Stimulated activated CD4-positive, alpha-beta T cell treated with anti-CD3 and anti-CD28 coated beads, Interleukin-1b, Interleukin-23, amount 100 ng/mL, for 24 hours (primary cell): ENCODE results near the gene LRRFIP1.

Experiments used
- DNase-seq, 4 experiments: peaks; one replicate each; pipeline ENCODE4 v3.0.0-alpha.2; 2020; ENCODE audit warnings: low read depth in 4 of 4, low spot score in 1 of 4

LRRFIP1 gene

DNA sequence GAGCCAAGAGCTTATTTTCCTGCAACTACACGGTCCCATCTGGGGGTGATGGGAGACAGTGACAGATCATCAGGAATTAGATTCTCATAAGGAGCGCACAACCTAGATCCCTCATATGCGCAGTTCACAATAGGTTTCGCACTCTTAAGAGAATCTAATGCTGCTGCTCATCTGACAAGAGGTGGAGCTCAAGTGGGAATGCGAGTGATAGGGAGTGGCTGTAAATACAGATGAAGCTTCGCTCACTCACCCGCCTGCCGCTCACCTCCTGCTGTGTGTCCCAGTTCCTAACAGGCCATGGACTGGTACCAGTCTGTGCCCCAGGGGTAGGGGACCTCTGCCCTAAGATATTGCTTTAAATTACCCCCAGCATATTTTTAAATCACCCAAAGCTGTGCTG lies 10.8 kb downstream of the LRRFIP1 start:
- no peak for DNase-seq

GRCh38 chr2:237639052-237639835 lies 11.9 kb downstream of the LRRFIP1 start:
- no peak for DNase-seq

DNA sequence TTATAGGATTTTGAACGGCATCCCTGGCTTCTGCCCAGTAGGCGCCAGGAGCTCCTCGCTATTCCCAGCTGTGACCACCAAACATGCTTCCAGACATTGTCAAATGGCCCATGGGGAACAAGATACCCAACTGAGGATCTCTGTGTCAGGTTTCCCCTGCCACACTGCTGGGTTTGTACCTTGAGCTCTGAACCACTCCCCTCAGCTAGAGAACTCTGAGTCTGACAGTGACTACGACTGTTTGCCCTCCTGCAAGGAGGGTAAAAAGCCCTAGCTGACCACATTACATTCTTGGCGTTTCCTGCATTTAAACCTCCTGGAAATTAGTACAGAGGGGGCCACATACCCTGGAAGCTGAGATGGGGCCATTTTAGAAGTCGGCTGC lies 12.4 kb downstream of the LRRFIP1 start:
- DNase-seq = no peak

- DNase-seq = no peak
These were observed 13.2 kb downstream of the LRRFIP1 start for GRCh38 chr2:237640493-237640998.

GRCh38 chr2:237642038-237642734 lies 14.8 kb downstream of the LRRFIP1 start:
- DNase-seq = no peak

DNA sequence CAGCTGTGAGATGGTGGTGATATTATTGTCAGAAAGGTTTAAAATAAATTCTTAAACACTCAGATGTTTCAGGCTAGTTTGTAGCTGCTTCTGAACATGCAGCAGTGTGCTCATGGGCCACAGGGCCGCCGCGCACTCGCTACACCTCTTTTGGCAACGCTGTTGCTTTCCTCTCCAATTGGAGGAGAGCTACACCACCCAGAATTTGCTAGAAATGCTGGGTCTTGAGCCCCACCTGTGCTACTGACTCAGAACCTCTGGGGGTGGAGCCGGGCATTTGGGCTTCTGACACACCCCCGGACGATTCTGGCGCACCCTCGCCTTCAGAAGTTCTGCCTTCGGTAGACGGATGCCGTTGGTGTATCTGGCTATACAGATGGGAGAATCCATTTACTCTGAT lies 15.7 kb downstream of the LRRFIP1 start:
- no peak for DNase-seq

GRCh38 chr2:237643582-237644380 lies 16.4 kb downstream of the LRRFIP1 start:
- no peak for DNase-seq

- no peak for DNase-seq
These were observed 17.0 kb downstream of the LRRFIP1 start for GRCh38 chr2:237644381-237644703.

DNA sequence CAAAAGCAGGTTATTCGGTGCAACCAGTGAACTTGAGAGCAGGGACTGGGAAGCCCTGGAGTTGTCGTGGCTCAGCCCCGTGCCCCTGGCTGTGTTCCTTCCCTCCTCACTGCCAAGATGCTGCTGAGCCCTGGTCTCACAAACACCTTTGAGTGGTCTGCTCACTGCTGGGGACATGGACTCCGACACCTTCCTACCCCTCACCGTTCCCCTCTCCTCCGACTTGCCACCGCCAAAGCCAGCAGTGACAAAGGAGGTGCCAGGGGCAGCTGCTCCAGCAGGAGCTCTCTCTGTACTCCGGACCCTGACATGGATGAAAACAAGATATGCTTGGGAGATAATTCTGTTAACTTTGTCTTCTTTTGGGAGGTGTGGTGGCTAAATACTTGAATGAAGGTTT lies 17.9 kb downstream of the LRRFIP1 start:
- DNase-seq = no peak

DNA sequence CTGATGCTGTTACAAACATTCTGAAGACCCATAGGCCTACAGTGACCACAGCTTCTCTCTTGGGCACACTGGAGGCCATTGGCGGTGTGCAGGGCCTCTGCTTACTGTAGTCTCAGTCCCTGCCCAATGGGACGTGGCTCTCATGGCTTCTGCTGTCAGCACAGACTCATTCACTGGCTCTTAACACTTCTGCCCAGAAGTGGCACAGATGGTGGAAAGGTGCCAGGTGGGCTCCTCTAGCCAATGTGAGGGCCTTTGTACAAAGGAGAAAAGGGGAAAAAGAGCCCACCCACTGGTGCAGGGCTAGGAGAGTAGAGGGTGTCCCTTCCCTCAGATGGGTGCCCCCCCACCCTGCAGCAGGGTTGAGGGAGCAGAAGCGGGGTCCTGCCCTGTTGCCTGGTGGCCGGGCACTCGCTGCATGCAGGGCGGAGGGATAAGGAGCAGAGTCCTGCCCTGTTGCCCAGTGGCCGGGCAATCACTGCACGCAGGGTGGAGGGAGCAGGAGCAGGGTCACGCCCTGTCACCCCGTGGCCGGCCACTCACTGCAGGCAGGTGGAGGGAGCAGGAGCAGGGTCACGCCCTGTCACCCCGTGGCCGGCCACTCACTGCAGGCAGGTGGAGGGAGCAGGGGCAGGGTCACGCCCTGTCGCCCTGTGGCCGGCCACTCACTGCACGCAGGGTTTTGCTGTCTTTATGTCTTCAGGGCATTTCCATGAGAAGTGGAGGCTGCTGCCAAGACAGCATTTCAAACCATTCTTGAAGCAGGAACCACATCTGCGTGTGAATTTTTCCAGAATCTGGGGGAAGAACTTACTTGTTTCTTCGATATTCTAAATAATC lies 20.0 kb downstream of the LRRFIP1 start:
- DNase-seq = no peak

GRCh38 chr2:237648016-237648381 lies 20.6 kb downstream of the LRRFIP1 start:
- no peak for DNase-seq

- no peak for DNase-seq
These were observed 22.4 kb downstream of the LRRFIP1 start for GRCh38 chr2:237649541-237650454.

DNA sequence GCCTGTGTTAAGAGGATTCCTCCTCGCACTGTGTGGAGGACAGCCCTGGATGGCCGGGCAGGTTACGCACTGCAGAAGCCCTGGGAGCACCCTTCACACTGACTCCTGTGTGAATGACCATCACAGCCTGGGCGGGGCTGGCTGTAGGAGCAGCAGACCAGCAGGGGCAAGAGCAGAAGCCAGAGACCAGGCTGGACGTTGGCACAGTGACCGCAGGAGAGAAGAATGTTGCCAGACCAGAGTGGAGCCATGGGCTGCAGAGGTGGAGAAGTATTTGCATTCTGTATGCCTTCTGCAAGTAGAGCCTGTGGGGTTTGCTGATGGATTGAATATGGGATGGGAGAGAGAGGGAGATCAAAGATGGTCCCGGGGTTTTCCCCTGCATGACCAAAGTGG lies 23.1 kb downstream of the LRRFIP1 start:
- no peak for DNase-seq

GRCh38 chr2:237651761-237652160 lies 24.4 kb downstream of the LRRFIP1 start:
- no peak for DNase-seq

- DNase-seq = no peak
These were observed 24.8 kb downstream of the LRRFIP1 start for GRCh38 chr2:237652181-237652580.

- DNase-seq = no peak
These were observed 25.5 kb downstream of the LRRFIP1 start for GRCh38 chr2:237652854-237653253.

DNA sequence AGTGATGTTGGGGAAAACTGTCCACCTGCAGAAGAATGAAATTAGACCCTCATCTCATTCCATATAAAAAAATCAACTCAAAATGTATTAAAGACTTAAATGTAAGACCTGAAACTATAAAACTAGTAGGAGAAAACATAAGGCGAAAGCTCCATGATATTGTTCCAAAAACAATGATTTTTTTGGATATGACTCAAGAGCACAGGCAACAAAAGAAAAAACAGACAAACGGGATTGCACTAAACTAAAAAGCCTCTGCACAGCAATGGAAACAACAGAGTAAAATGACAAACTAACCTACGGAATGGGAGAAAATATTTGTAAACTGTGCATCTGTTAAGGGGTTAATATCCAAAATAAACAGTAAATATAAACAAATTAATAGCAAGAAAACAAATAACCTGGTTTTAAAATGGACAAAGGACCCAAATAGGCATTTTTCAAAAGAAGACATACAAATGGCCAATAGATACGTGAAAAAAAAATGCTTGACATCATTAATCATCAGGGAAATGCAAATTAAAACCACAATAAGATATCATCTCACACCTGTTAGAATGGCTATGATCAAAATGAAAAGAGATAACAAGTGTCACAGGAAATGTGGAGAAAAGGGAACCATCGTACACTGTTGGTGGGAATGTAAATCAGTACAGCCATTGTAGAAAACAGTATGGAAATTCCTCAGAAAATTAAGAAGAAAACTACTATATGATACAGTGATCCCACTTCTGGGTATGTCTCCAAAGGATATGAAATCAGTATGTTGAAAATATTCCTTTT lies 26.6 kb downstream of the LRRFIP1 start:
- no peak for DNase-seq

DNA sequence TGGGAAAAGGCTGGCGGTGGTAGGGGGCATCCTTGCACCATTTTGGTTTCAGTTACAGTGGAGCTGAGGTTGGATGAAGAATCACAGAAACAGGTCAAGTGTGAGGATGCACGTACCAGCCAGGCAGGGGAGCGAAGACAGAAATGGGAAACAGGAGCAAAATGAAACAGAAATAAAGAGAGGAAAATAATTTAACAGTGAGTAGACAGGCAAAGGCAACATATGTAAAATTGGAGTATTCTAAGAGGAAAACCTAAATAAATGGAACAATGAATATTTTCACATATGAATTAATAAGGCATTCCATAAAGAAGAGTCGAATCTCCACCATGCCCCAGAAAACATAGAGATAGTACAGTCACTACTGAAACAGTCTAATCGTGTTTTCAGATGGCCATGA lies 29.7 kb downstream of the LRRFIP1 start:
- DNase-seq = no peak

DNA sequence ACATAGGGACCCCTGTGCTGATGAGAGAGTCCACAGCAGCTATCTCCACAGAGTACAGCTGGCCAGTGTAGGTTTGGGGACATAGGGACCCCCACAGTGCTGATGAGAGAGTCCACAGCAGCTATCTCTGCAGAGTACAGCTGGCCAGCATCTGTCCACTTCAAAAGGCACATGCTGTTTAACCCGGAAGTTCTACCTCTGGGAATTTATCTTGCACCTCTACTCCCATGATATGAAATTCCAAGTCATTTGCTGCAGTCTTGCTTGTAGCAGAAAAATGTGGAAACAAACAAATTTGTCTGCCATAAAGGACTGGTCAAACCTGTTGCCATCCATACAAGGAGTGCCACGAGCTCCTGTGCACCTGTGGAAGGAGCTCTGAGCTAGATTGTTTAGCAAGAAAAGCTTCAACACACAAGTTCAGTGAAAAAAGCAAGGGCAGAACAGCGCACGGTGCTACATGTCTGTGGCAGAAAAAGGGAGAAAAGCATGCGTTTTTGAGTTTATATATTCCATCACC lies 33.1 kb downstream of the LRRFIP1 start:
- no peak for DNase-seq
